Right hindlimb (tissue), 1 donor: ENCODE data around the gene GPR107.

ENCODE experiments used
- DNase-seq: peaks from one replicate; pipeline ENCODE4 v3.0.0-alpha.2; 2018

Gene GPR107

DNA sequence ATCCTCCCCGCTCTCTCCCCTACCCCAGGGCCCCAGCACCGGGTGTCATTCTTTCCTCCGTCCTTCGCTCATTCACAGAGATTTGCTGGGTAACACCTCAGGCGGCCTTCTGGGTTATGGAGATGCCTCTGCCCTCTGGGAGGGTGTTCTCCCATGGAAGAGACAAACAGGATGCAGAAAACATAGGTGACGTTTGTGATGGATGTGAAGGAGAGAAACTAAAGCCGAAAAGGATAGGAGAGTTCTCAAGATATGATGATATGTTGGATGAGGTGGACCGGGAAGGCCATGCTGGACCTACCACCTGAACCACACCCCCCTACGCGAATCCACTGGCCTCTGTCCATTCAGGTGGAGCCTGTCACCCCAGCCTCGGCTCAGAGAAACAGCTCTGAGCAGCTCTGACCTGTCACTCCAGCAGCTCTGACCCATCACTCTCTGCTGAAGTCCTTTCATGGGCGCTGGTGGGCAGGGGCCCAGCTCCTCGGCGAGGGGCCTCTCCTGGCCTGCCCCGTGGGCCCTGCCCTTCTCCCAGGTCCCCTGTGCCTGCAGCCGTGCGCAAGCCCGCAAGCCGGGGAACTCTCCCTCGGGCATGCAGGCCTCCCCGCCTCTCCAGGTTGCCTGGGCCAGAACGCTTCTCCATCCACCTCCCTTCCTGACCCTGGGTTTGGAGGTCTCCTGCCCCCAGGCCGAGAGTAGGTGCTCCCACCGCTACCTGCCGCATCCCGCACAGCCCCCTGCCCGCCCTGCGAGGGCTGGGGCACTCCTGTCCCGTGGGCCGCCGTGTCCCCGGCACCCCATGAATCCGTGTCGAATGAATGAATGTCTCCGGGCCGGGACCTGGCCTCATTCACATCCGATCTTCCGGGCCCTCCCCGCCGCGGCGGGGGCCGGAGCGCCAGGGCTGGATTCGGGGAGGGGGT is 117.8 kb downstream of the GPR107 start:
- no peak for DNase-seq

DNA sequence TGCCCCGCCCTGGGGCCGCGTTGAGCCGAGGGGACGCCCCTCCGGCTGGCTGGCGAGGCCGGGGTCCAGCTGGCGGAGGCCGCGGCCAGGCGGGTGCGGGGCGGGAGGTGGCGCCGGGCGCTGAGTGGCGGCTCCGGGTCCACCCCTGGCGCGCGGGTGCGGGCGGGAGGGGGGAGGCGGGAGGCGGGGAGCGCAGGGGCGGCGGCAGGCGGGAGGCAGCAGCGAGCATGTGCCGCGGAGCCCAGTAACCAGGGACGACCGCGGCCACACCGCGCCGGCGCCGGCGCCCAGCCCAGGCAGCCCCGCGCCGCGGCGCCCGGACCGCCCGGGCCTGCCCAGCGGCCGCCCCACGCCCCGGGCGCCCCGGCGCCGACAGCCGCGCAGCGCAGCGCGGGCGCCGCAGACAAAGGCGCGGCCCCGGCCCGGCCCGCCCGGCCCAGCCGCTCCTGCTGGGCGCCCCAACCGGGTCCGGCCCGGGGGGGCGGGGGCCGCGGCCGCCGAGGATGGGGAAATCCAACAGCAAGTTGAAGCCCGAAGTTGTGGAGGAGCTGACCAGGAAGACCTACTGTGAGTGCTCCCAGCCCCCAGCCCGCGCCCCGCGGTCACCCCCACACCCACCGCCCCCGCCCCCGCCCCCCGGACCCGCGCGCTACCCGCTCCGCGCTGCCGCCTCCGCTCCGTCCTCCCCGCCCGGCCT is 118.6 kb downstream of the GPR107 start, which contains the start of gene NCS1:
Gene NCS1 (plus strand): TSS at position 244 of the 697 bp plus-strand sequence. CDS start 260 bp downstream, at position 504.
- DNase-seq = peak; percentile 93

DNA sequence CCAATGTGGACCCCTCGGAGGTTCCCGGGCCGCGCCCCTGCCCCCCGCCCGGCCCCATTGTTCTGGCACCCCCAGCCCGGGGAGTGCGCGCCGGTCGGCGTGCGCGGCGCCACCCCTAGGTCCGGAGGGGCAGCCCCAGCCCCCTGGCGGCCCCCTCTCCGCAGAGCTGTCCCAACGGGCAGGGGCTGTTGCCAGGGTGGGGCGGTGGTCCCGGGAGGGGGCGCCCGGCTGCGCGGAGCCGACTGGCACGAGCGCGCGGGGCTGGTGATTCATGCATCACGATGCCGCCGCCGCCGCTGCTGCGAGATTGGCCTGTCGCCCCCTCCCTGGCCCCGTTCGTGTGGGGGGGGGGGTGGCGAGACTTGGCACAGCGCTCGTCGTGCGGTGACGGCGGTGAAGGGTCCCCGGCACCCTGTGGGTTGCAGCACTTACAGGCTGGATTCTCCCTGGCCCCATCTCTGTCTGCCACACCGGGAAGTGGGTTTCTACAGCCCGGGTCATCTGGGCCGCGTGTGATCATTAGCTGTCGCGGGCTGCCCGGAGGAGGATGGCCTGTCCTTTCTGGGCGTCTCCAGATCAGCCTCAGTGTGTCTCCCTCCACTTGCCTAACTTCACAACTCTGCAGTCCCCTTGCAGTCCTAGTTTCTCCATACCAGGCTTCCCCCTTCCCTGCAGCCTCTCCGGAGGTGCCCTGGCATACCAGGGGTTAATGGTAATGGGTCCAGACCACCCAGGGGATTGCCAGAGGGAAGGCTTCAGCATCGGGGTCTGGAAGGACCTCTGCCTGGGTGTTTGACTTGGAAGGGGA is 119.4 kb downstream of the GPR107 start:
- no peak for DNase-seq

- DNase-seq = no peak
These were observed 119.9 kb downstream of the GPR107 start for GRCh38 chr9:130173666-130173983.

DNA sequence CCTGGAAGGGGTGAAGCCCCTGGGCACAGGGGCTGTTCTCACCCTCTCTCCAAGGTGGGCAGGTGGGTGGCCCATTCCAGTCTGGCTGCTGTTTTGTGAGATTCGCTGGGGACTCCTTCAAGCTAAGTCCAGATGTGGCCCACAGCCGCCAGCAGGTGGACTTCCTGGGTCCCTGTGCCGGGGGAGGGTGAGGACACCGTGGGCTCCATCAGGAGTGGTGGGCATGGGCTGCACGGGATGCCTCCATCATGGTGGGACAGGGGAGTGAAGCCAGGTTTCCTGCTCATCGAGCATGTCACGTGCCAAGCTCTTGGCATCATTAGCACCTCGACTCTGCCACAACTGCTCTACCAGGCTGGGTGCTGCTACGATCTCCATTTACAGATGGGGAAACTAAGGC is 120.3 kb downstream of the GPR107 start:
- DNase-seq = no peak

GRCh38 chr9:130174920-130175321 is 121.2 kb downstream of the GPR107 start:
- DNase-seq = peak; percentile 71

DNA sequence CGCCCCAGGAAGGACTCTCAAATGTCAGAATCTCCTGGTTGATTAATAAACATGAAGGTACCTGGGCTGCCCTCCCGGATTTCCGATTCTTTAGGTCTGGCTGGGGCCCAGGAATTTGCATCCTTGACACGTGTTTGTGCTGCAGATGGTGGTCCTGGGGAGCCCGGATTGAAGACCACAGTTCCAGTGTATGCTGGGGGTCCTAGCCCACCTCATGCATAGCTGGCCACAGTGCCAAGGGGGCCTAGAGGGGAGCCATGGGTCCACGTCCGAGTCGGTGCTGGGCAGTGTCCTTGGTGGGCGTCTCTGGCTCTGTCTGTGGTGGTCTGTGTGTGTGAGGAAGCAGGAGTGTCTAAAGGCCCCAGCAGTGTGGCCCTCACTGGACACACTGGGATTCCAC is 121.6 kb downstream of the GPR107 start:
- DNase-seq = no peak

DNA sequence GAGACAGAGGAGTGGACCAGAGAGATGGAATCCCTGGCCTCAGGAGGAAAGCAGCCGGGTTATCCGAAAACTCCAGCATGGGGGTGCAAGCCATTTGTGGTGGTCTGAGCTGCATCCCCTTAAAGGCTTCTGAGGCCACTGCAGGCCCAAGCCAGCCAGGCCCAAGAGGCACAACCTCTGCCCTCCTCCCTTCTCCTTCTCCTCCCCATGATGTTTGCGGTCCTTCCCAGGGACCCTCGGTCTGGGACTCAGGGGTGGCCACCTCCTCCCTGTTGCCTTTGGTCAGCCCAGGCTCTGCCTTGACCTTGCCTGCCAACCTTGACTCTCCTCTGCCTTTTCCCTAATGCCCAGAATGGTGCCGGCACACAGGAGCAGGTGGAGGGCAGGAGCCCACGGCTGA is 123.1 kb downstream of the GPR107 start:
- no peak for DNase-seq

DNA sequence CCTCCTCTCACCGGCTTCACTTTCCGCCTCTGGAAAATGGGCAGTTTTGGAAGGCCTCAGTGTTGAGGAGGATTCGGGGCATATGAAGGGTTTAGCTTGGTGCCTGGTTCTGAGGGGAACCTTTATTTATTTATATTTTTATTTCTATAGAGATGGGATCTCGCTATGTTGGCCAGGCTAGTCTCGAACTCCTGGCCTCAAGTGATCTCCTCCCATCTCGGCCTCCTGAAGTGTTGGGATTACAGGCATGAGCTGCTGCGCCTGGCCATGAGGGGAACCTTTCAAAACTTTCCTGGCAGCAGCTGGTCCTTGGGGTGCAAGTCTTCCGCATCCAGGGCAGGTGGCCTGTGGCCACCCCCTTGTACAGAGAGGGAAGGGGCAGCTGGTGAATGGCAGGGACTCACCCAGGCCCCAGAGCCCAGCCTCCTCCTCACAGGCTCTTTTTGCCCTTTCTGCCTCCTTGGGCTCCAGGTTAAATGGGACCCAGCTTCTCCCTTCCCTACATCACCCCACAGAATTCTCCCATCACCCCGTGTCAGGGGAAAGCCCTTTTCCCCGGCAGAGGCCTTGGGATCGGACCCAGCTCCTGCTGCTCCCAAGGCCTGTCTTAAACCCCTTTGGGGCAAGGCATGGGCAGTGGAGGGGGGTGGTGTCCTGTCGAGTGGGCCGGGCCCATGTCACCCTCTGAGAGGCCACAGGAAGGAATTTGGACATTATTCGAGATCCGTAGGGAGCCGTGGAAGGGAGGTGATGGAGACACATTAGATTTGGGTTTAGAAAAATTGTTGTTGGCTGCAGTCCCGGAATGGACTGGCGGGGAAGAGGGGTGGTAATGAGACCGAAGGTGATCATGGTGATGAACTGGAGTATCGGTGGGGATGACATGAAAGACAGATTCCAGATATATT is 124.4 kb downstream of the GPR107 start:
- no peak for DNase-seq

DNA sequence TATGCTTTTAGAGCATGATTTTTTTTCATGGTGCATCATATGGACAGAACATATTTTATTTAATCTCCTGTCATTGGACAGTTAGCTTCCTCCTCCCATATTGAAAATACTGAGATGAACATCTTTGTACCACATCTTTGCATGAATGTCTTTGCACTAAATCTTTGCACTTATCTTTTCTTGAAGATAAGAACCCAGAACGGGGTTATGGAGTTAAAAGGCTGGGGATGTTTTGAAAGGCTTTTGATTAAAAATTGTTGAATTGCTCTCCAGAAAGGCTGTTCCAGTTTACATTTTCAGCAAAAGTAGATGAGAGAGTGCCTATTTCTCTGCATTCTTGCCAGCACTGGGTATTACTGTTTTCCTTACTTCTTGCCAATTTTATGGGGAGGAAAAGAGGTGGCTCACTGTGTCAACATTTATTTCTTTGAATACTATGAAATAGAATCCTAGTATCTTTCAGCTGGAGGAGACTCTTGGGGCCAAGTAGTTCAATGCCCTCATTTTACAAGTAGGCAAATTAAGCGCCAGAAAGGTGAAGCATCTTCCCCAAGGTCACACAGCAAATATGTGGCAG is 125.7 kb downstream of the GPR107 start:
- DNase-seq = no peak

- no peak for DNase-seq
These were observed 126.8 kb downstream of the GPR107 start for GRCh38 chr9:130180516-130180915.

GRCh38 chr9:130181678-130182380 is 128.1 kb downstream of the GPR107 start:
- no peak for DNase-seq

- no peak for DNase-seq
These were observed 128.7 kb downstream of the GPR107 start for GRCh38 chr9:130182381-130182909.

DNA sequence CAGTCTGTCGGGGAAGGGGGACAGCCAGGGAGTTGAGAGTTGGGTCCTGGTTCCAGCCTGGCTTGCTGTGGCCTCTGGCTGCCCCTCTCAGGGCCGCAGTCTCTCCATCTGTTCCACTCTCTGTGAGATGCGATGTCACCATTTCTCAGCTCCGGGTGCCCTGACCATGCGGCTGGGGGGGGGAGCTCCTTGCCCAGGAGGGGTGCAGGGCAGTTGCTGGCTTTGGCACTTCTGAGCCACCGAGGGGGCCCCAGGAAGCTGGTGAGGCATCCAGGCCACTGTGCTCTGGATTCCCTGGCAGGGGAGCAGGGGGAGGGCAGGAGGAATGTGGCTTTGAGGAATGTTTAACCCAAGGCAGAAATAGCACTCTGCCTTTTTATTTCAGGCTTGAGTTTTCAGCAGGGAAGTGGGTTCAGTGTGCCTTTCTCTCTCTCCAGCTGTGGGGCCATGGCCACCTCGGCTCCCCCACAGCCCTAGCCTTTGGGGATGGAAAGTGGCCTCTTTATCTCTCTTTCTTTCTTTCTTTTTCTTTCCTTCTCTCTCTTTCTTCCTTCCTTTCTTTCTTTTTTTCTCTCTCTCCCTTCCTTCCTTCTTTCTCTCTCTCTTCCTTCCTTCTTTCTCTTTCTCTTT is 129.5 kb downstream of the GPR107 start:
- peak; percentile 77 for DNase-seq

DNA sequence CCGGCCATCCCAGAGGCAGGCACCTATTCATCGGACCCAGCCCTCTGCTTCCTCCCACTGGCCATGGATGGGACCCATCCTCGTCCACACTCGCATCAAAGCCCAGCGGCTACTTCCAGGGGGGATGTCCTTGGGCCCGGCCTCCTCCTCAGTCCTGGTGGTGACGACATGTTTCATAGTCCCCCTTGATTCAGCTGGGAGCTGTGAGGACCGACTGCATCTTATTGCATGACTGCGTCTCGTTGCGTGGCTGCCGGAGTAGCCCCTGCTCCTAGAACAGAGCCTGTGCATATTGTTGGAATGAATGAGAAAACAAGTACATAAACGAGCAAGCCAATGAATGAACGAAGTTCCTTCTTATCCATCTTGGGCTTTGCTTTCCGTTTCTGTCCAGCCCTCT is 131.3 kb downstream of the GPR107 start:
- DNase-seq = no peak

DNA sequence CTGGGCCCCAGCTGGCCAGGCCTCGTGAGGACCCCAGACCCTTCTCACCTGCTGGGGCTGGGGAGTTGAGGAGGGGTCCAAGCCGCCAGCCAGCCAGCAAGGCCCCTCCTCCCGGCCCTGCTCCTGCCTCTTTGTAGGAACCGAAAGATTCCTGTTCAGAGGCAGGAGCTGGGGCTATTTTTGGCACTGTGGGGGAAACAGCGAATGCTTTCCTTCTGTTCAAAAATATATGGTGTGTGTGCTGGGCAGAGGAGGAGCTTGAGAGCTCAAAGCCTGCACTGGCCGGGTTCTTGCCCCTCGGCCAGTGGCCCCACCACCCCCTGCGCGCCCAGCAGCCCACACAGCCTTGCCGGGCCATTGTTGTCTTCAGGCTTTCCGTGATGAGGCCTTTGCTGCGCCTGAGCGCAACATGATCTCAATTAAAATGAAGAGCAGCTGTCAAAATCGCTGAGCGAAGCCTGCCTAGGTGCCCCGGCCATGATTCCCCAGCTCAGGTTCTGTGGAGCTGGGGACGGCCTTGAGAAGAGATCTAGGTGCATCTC is 131.9 kb downstream of the GPR107 start:
- DNase-seq = peak; percentile 64

GRCh38 chr9:130186051-130186450 is 132.3 kb downstream of the GPR107 start:
- DNase-seq = no peak

- DNase-seq = no peak
These were observed 133.3 kb downstream of the GPR107 start for GRCh38 chr9:130186839-130187522.

- no peak for DNase-seq
These were observed 133.8 kb downstream of the GPR107 start for GRCh38 chr9:130187523-130187846.
